Endodermal cell (in vitro differentiated cells): ENCODE data around the gene PSMB11. TPM values are rescaled to one million over a fixed set of nuclear protein-coding genes. Genes with fewer than 3 reads are reported as not detected.

Source experiments
- DNase-seq: peaks from one replicate; pipeline ENCODE4 v3.0.0-alpha.2; 2017
- H3K27ac ChIP-seq: 2 replicates; pipeline ENCODE4 v1.5.1; 2013; ENCODE audit warnings: mild to moderate bottlenecking, low read depth, low read length, moderate library complexity
- H3K27me3 ChIP-seq: 2 replicates; pipeline ENCODE4 v1.6.1; 2013; ENCODE audit warnings: mild to moderate bottlenecking, low read length, moderate library complexity; ENCODE audit not compliant: insufficient read depth, control insufficient read depth, poor library complexity, severe bottlenecking
- H3K36me3 ChIP-seq: 2 replicates; pipeline ENCODE4 v1.7.0; 2013; ENCODE audit warnings: mild to moderate bottlenecking, low read length, moderate library complexity; ENCODE audit not compliant: control insufficient read depth, insufficient read depth
- H3K4me1 ChIP-seq: one replicate; pipeline ENCODE4 v1.7.0; 2013; ENCODE audit warnings: low read length; ENCODE audit not compliant: control insufficient read depth, insufficient read depth
- H3K4me3 ChIP-seq: 2 replicates; pipeline ENCODE4 v1.5.1; 2013; ENCODE audit warnings: mild to moderate bottlenecking, low read length, moderate library complexity
- H3K9ac ChIP-seq: 2 replicates; pipeline ENCODE4 v1.6.1; 2013; ENCODE audit warnings: mild to moderate bottlenecking, low read length, moderate library complexity; ENCODE audit not compliant: poor library complexity, severe bottlenecking; ENCODE audit errors: extremely low read depth
- H3K9me3 ChIP-seq: 2 replicates; pipeline ENCODE4 v1.6.1; 2013; ENCODE audit warnings: mild to moderate bottlenecking, low read length, moderate library complexity; ENCODE audit not compliant: control insufficient read depth
- H3K27ac Mint-ChIP-seq: 2 replicates; pipeline ENCODE4 v1.8.0; 2020; ENCODE audit warnings: mixed read lengths
- H3K27me3 Mint-ChIP-seq: 2 replicates; pipeline ENCODE4 v1.8.0; 2021; ENCODE audit warnings: mild to moderate bottlenecking, mixed read lengths; ENCODE audit not compliant: insufficient read depth
- H3K36me3 Mint-ChIP-seq: 2 replicates; pipeline ENCODE4 v1.8.0; 2020; ENCODE audit warnings: low read depth, mixed read lengths
- H3K4me1 Mint-ChIP-seq: 2 replicates; pipeline ENCODE4 v1.8.0; 2020; ENCODE audit warnings: mixed read lengths
- H3K4me3 Mint-ChIP-seq: 2 replicates; pipeline ENCODE4 v1.8.0; 2020; ENCODE audit warnings: mild to moderate bottlenecking, moderate library complexity, mixed read lengths
- H3K9me3 Mint-ChIP-seq: 2 replicates; pipeline ENCODE4 v1.8.0; 2020; ENCODE audit warnings: mild to moderate bottlenecking, mixed read lengths
- WGBS, 2 experiments: methylation state at CpG; one replicate each; pipeline versions ENCODE4 v1.1.5 to v1.1.7; 2013; ENCODE audit warnings: missing lambda C conversion rate in 2 of 2, mixed read lengths in 1 of 2; ENCODE audit not compliant: insufficient coverage in 1 of 2, insufficient read length in 1 of 2; 5-methylcytosine and 5-hydroxymethylcytosine counted together
- total RNA-seq, 2 donors: library from RNA; stranded (reverse); fragmentation: NEBNext Ultra II Directional in 1 of 2; extraction: Animal tissue kit (Norgen Biotek cat#: 25700) in 1 of 2; gene quantifications; 2 replicates in 1 of 2; 3 replicates in 1 of 2; pipeline ENCODE4 v1.2.1, GENCODE V29; 2021
- TF ChIP-seq, protein P1 (sequence below): fragments of 200-600 bp; sonication (generic); conservative IDR thresholded peaks from 2 replicates; pipeline ENCODE4 v1.5.0; 2021; ENCODE audit warnings: antibody characterized with exemption, mild to moderate bottlenecking

PSMB11 gene
- total RNA-seq, 2 donors from 2014 or later = not detected

- H3K4me1 Mint-ChIP-seq = peaks cover 31% of the 10 kb centered on the region
- Histone ChIP-seq H3K9ac (no peak overlapping the region), H3K9me3 (no peaks in the 10 kb centered on the region), H3K4me1 (peaks cover 19% of the 10 kb centered on the region), H3K27me3 (no peaks in the 10 kb centered on the region), H3K36me3 (no peaks in the 10 kb centered on the region), H3K4me3 (no peak overlapping the region), H3K27ac (no peak overlapping the region)
- 92 to 96% methylated on average over 4 to 8 of the region's 8 CpGs for WGBS, 2 experiments
- H3K27ac Mint-ChIP-seq = no peak overlapping the region
- no peaks in the 10 kb centered on the region for H3K27me3 Mint-ChIP-seq
- DNase-seq = no peak
- TF ChIP-seq, protein P1, sequence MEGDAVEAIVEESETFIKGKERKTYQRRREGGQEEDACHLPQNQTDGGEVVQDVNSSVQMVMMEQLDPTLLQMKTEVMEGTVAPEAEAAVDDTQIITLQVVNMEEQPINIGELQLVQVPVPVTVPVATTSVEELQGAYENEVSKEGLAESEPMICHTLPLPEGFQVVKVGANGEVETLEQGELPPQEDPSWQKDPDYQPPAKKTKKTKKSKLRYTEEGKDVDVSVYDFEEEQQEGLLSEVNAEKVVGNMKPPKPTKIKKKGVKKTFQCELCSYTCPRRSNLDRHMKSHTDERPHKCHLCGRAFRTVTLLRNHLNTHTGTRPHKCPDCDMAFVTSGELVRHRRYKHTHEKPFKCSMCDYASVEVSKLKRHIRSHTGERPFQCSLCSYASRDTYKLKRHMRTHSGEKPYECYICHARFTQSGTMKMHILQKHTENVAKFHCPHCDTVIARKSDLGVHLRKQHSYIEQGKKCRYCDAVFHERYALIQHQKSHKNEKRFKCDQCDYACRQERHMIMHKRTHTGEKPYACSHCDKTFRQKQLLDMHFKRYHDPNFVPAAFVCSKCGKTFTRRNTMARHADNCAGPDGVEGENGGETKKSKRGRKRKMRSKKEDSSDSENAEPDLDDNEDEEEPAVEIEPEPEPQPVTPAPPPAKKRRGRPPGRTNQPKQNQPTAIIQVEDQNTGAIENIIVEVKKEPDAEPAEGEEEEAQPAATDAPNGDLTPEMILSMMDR = no peak
- no peak overlapping the region for H3K4me3 Mint-ChIP-seq
- no peaks in the 10 kb centered on the region for H3K9me3 Mint-ChIP-seq
- H3K36me3 Mint-ChIP-seq = no peaks in the 10 kb centered on the region
Measured at GRCh38 chr14:23041729-23042128, 283 bp upstream of the PSMB11 start.

DNA sequence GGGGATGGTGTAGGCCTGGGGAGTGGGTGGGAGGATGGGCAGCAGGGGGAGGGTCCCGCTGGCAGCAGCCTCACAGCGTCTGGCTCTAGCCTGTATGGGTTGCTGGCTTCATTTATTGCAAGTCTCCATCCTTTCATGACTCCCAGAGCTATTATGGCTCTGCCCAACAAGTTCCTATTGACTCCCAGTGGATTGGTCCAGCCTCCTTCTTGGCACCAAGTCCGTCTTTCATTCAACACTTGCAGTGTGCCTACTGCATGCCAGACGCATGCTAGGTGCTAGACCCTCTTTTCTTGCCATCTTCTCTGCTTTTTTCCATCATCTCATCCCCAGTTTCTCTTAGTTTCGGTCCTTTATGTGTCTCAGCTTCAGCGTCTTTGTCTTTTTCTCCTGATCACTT, 1.1 kb downstream of the PSMB11 start:
- Mint-ChIP-seq H3K36me3 (peaks cover 5% of the 10 kb centered on the region), H3K27me3 (no peaks in the 10 kb centered on the region), H3K27ac (no peak overlapping the region)

GRCh38 chr14:23043754-23044153, 1.7 kb downstream of the PSMB11 start:
- peaks cover 19% of the 10 kb centered on the region for H3K4me1 ChIP-seq
- Mint-ChIP-seq H3K36me3 (peaks cover 10% of the 10 kb centered on the region), H3K9me3 (peaks cover 5% of the 10 kb centered on the region), H3K4me1 (peaks cover 27% of the 10 kb centered on the region), H3K4me3 (no peak overlapping the region), H3K27me3 (no peaks in the 10 kb centered on the region), H3K27ac (peak overlapping the region; percentile 48)
- TF ChIP-seq, protein P1 = no peak
- no peaks in the 10 kb centered on the region for H3K27me3 ChIP-seq
- no peaks in the 10 kb centered on the region for H3K9me3 ChIP-seq
- no peak overlapping the region for H3K4me3 ChIP-seq
- no peaks in the 10 kb centered on the region for H3K36me3 ChIP-seq
- WGBS, 2 experiments = 72 to 100% methylated on average over 1 to 3 of the region's 3 CpGs
- no peak overlapping the region for H3K27ac ChIP-seq
- H3K9ac ChIP-seq = no peak overlapping the region
- DNase-seq = peak; percentile 52

More for the DNA sequence above, 1.1 kb downstream of the PSMB11 start:
- Histone ChIP-seq H3K4me3 (no peak overlapping the region), H3K27ac (no peak overlapping the region), H3K9me3 (no peaks in the 10 kb centered on the region), H3K36me3 (no peaks in the 10 kb centered on the region), H3K4me1 (peaks cover 19% of the 10 kb centered on the region), H3K9ac (no peak overlapping the region), H3K27me3 (no peaks in the 10 kb centered on the region)
- 90 to 95% methylated on average over 5 to 6 of the region's 6 CpGs for WGBS, 2 experiments
- TF ChIP-seq, protein P1 = no peak
- no peak for DNase-seq
- peaks cover 31% of the 10 kb centered on the region for H3K4me1 Mint-ChIP-seq
- peaks cover 2% of the 10 kb centered on the region for H3K9me3 Mint-ChIP-seq
- H3K4me3 Mint-ChIP-seq = no peak overlapping the region
